B cell (primary cell): ENCODE measurements around the gene PTEN. TPM values are rescaled to one million over a fixed set of nuclear protein-coding genes. Genes with fewer than 3 reads are reported as not detected.
"Not testable (repeated sequence)": the region's sequence is repeated elsewhere in the genome, so short reads cannot be mapped to it uniquely, and the experiment has no call there.

Experiments used
- ATAC-seq: fragments of 200-7000 bp; cut with Tn5 transposase; one replicate; pipeline ENCODE4 v1.10.0; 2021; ENCODE audit warnings: low read depth, mild to moderate bottlenecking, moderate number of reproducible peaks, moderate library complexity
- CTCF ChIA-PET: fragments of 350-600 bp; sonication (Branson Sonifier 250); formaldehyde crosslinking; loops from one replicate; lab custom pipeline; 2021; ENCODE audit warnings: antibody characterized with exemption, inconsistent platforms; lab: Charles Lee
- POLR2A ChIA-PET: fragments of 350-600 bp; sonication (Branson Sonifier 250); formaldehyde crosslinking; loops from one replicate; lab custom pipeline; 2021; ENCODE audit warnings: antibody characterized with exemption; lab: Charles Lee
- DNase-seq: peaks from one replicate; pipeline ENCODE4 v3.0.0; 2013
- H2AFZ ChIP-seq: 2 replicates; pipeline ENCODE4 v1.6.1; 2012; ENCODE audit warnings: mild to moderate bottlenecking, low read depth, low read length; ENCODE audit not compliant: insufficient read depth, poor library complexity, severe bottlenecking
- H3K27ac ChIP-seq, 2 donors: 1 replicate in 1 of 2; 2 replicates in 1 of 2; pipeline ENCODE4 v1.5.1; 2012 to 2013; ENCODE audit warnings: low read length in 2 of 2, mild to moderate bottlenecking in 2 of 2, moderate library complexity in 1 of 2
- H3K27me3 ChIP-seq, 4 experiments: fragments of 200-600 bp in 1 of 4; sonication (generic) in 1 of 4; replicated peaks in 1 of 4; 1 replicate in 2 of 4; 2 replicates in 2 of 4; pipeline versions ENCODE4 v1.6.1 to v1.7.0; 2013 to 2016; ENCODE audit warnings: low read length in 3 of 4, mild to moderate bottlenecking in 2 of 4, mixed read lengths in 1 of 4, moderate library complexity in 1 of 4; ENCODE audit not compliant: insufficient read depth in 4 of 4, control insufficient read depth in 3 of 4; ENCODE audit errors: control extremely low read depth in 1 of 4
- H3K36me3 ChIP-seq, 2 experiments: replicated peaks in 1 of 2; 1 replicate in 1 of 2; 2 replicates in 1 of 2; pipeline versions ENCODE4 v1.6.1 to v1.7.1; 2013; ENCODE audit warnings: low read length in 1 of 2; ENCODE audit not compliant: insufficient read depth in 2 of 2, control insufficient read depth in 1 of 2; ENCODE audit errors: control extremely low read depth in 1 of 2, extremely low read depth in 1 of 2
- H3K4me1 ChIP-seq, 2 donors: fragments of 200-600 bp in 1 of 2; sonication (generic) in 1 of 2; 1 replicate in 1 of 2; 2 replicates in 1 of 2; pipeline versions ENCODE4 v1.5.1 to v1.6.1; 2013 to 2017; ENCODE audit warnings: low read length in 2 of 2; ENCODE audit not compliant: control insufficient read depth in 2 of 2, insufficient read depth in 2 of 2
- H3K4me2 ChIP-seq: replicated peaks from 2 replicates; pipeline ENCODE3; 2012; ENCODE audit warnings: mild to moderate bottlenecking, low read depth, low read length; ENCODE audit not compliant: poor library complexity, severe bottlenecking
- H3K4me3 ChIP-seq, 5 experiments: fragments of 200-600 bp in 1 of 5; sonication (generic) in 1 of 5; 1 replicate in 3 of 5; 2 replicates in 2 of 5; pipeline versions ENCODE4 v1.5.1 to v1.7.0; 2011 to 2016; ENCODE audit warnings: low read length in 4 of 5, mild to moderate bottlenecking in 4 of 5, low read depth in 2 of 5, control low read depth in 1 of 5, moderate library complexity in 1 of 5; ENCODE audit not compliant: insufficient read depth in 1 of 5; ENCODE audit errors: control extremely low read depth in 1 of 5, extremely low read depth in 1 of 5
- H3K79me2 ChIP-seq: fragments of 200-600 bp; sonication (generic); one replicate; pipeline ENCODE4 v1.6.0; 2016; ENCODE audit warnings: low read length; ENCODE audit not compliant: control insufficient read depth, insufficient read depth
- H3K9ac ChIP-seq: fragments of 200-600 bp; sonication (generic); 2 replicates; pipeline ENCODE4 v1.6.1; 2017; ENCODE audit warnings: mild to moderate bottlenecking, low read length, moderate library complexity
- H3K9me3 ChIP-seq, 3 donors: one replicate each; pipeline versions ENCODE4 v1.6.1 to v1.7.1; 2013; ENCODE audit warnings: low read length in 2 of 3; ENCODE audit not compliant: control insufficient read depth in 2 of 3, insufficient read depth in 1 of 3; ENCODE audit errors: control extremely low read depth in 1 of 3
- H4K20me1 ChIP-seq: 2 replicates; pipeline ENCODE4 v1.6.0; 2012; ENCODE audit warnings: mild to moderate bottlenecking, low read length; ENCODE audit not compliant: insufficient read depth, control insufficient read depth, poor library complexity, severe bottlenecking
- H3K27ac Mint-ChIP-seq: one replicate; pipeline ENCODE4 v1.8.0; 2021; ENCODE audit warnings: mixed read lengths
- H3K27me3 Mint-ChIP-seq: one replicate; pipeline ENCODE4 v1.8.0; 2021; ENCODE audit warnings: mixed read lengths
- H3K4me1 Mint-ChIP-seq: one replicate; pipeline ENCODE4 v1.8.0; 2021; ENCODE audit warnings: mixed read lengths
- H3K4me3 Mint-ChIP-seq: one replicate; pipeline ENCODE4 v1.8.0; 2021; ENCODE audit warnings: mixed read lengths
- H3K9me3 Mint-ChIP-seq: one replicate; pipeline ENCODE4 v1.8.0; 2022; ENCODE audit warnings: mixed read lengths; ENCODE audit not compliant: insufficient read depth
- EZH2 ChIP-seq: IDR thresholded peaks from 2 replicates; pipeline ENCODE4 v1.6.1; 2012; ENCODE audit warnings: borderline replicate concordance, low read depth, mild to moderate bottlenecking, moderate library complexity, low read length; ENCODE audit not compliant: insufficient read depth, poor library complexity, severe bottlenecking
- WGBS: methylation state at CpG from one replicate; pipeline ENCODE4 v1.1.5; 2013; ENCODE audit warnings: missing lambda C conversion rate; ENCODE audit not compliant: insufficient coverage; 5-methylcytosine and 5-hydroxymethylcytosine counted together
- intact Hi-C: fragments of 100-400 bp; cut with micrococcal nuclease; formaldehyde crosslinking; loops from one replicate; pipeline ENCODE4 v1.10.0; 2022
- polyA plus RNA-seq: library from polyadenylated mRNA; depleted of rRNA; stranded (reverse); fragments of >200 nt; gene quantifications from 2 replicates; pipeline ENCODE4 v1.2.3, GENCODE V29; 2012
- total RNA-seq, 2 donors: library from RNA; stranded (reverse); fragments of 120-200 nt in 1 of 2; gene quantifications; 1 replicate in 1 of 2; 2 replicates in 1 of 2; pipeline versions ENCODE4 v1.2.3 to v1.2.4, GENCODE V29; 2013 to 2022
- TF ChIP-seq, protein P1 (sequence below): fragments of 200-600 bp; IDR thresholded peaks from one replicate; pipeline ENCODE4 v1.8.0; 2022; ENCODE audit warnings: antibody characterized with exemption, mild to moderate bottlenecking

Gene PTEN
- total and polyA plus RNA-seq, 2 donors (not counting 1 experiment from before 2014, with no cell fraction given), result 15.2 to 114 TPM

DNA sequence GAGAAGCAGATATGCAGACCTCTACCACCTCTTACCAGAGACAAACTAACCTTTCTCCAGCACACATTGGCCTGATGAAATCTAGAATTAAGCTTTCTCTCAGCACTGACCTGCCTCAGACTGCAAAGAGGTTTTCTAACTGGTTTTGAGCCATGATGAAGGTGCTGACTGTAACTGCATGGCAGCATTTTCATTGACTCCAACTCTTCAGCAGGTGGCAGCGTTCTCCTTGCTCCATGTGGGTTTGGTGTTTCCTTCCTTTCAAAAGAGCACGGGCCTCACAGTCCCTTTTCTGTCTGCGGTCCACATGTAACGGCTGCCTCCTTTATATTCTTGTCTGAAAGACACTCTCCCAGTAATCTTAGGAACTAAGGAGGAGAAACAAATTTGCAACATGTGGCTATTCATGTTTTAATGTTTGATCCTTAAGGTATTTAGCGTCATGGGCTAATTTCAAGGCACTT lies 12.7 kb upstream of the PTEN start:
- Mint-ChIP-seq H3K27me3 (no peaks in the 10 kb centered on the region), H3K4me1 (peaks cover 5% of the 10 kb centered on the region), H3K27ac (no peak overlapping the region), H3K9me3 (no peaks in the 10 kb centered on the region), H3K4me3 (no peak overlapping the region)
- CTCF ChIA-PET, result interaction anchor here (0.8 to 9.0 kb wide), 19 partner anchors 8 to 881 kb away, joined by 3 to 117 read pairs (median 5); partner anchors contain the start of genes KLLN, PTEN and RNLS
- no peak overlapping the region for H3K27ac ChIP-seq
- no peaks in the 10 kb centered on the region for H3K9me3 ChIP-seq
- TF ChIP-seq EZH2, result no peak
- TF ChIP-seq, protein P1, sequence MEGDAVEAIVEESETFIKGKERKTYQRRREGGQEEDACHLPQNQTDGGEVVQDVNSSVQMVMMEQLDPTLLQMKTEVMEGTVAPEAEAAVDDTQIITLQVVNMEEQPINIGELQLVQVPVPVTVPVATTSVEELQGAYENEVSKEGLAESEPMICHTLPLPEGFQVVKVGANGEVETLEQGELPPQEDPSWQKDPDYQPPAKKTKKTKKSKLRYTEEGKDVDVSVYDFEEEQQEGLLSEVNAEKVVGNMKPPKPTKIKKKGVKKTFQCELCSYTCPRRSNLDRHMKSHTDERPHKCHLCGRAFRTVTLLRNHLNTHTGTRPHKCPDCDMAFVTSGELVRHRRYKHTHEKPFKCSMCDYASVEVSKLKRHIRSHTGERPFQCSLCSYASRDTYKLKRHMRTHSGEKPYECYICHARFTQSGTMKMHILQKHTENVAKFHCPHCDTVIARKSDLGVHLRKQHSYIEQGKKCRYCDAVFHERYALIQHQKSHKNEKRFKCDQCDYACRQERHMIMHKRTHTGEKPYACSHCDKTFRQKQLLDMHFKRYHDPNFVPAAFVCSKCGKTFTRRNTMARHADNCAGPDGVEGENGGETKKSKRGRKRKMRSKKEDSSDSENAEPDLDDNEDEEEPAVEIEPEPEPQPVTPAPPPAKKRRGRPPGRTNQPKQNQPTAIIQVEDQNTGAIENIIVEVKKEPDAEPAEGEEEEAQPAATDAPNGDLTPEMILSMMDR, result peak; percentile 54
- DNase-seq, result peak; percentile 66
- H3K9ac ChIP-seq, result no peak overlapping the region
- H3K27me3 ChIP-seq, result no peaks in the 10 kb centered on the region
- H3K79me2 ChIP-seq, result no peaks in the 10 kb centered on the region
- intact Hi-C loops, result loop anchor here (1.0 kb wide), 1 partner anchor 703 kb away; no protein-coding TSS in a partner anchor
- H3K4me2 ChIP-seq, result peak overlapping the region; percentile 30
- H2AFZ ChIP-seq, result peak overlapping the region; percentile 70
- peak; percentile 80 for ATAC-seq
- POLR2A ChIA-PET, result no interaction called here
- H3K4me1 ChIP-seq, result peaks cover 0 to 4% of the 10 kb centered on the region in 2 donors
- 0% methylated on average over 1 of the region's 5 CpGs for WGBS
- H4K20me1 ChIP-seq, result no peaks in the 10 kb centered on the region
- H3K4me3 ChIP-seq, result no peak overlapping the region
- no peaks in the 10 kb centered on the region for H3K36me3 ChIP-seq

DNA sequence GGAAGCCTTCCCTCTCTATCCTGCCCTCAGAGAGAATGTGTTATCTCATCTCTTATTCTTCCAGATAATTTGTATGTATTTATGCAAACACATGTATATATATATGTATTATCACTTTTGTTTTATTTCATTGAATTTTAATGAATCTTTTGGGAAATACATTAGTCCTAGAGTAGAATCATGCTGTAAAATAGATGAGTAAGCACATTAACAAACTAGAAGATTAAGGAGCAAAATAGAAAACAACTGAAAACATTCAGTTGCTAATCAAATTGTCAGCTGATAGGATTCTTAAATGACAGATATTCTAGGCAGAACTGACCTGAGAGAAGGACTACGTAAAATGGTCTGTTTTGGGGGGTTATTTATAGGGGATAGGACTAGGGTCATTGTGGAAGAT lies 11.3 kb upstream of the PTEN start:
- intact Hi-C loops, result no loop called here
- H3K4me1 Mint-ChIP-seq, result peaks cover 5% of the 10 kb centered on the region

DNA sequence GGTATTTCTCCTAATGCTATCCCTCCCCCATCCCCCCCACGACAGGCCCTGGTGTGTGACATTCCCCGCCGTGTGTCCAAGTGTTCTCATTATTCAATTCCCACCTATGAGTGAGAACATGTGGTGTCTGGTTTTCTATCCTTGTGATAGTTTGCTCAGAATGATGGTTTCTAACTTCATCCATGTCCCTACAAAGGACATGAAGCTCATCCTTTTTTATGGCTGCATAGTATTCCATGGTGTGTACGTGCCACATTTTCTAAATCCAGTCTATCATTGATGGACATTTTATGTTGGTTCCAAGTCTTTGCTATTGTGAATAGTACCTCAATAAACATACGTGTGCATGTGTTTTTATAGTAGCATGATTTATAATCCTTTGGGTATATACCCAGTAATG lies 8.2 kb upstream of the PTEN start:
- H3K27me3 ChIP-seq, H3K79me2 ChIP-seq, H3K27ac Mint-ChIP-seq, H3K4me3 ChIP-seq, CTCF ChIA-PET, H2AFZ ChIP-seq, H3K4me1 Mint-ChIP-seq, ATAC-seq, H3K9me3 ChIP-seq, H3K36me3 ChIP-seq, H3K9ac ChIP-seq, H3K27ac ChIP-seq, H3K4me3 Mint-ChIP-seq, H3K4me2 ChIP-seq, H3K27me3 Mint-ChIP-seq, DNase-seq, H3K9me3 Mint-ChIP-seq, H4K20me1 ChIP-seq, H3K4me1 ChIP-seq, intact Hi-C loops, POLR2A ChIA-PET: not testable (repeated sequence)
- no CpG with 5 or more reads among the region's 5 CpGs for WGBS

More for the DNA sequence above, 11.3 kb upstream of the PTEN start:
- ATAC-seq (no peak), DNase-seq (no peak)
- Mint-ChIP-seq H3K4me3 (no peak overlapping the region), H3K27ac (no peak overlapping the region), H3K9me3 (no peaks in the 10 kb centered on the region), H3K27me3 (no peaks in the 10 kb centered on the region)
- H3K9ac ChIP-seq, result no peak overlapping the region
- H3K4me2 ChIP-seq, result no peak overlapping the region
- H3K36me3 ChIP-seq, result no peaks in the 10 kb centered on the region
- H3K79me2 ChIP-seq, result no peaks in the 10 kb centered on the region
- H2AFZ ChIP-seq, result no peak overlapping the region
- no peaks in the 10 kb centered on the region for H3K27me3 ChIP-seq
- no peaks in the 10 kb centered on the region for H4K20me1 ChIP-seq
- whole genome bisulfite sequencing, result no CpG with 5 or more reads among the region's 1 CpG
- TF ChIP-seq, protein P1, result no peak
- TF ChIP-seq EZH2, result no peak
- peaks cover 0 to 4% of the 10 kb centered on the region in 2 donors for H3K4me1 ChIP-seq
- no peak overlapping the region for H3K27ac ChIP-seq
- no peaks in the 10 kb centered on the region for H3K9me3 ChIP-seq
- ChIA-PET CTCF (interaction anchor here (0.8 to 9.0 kb wide), 9 partner anchors 10 to 731 kb away, joined by 3 to 117 read pairs (median 5); partner anchors contain the start of genes KLLN, PTEN and RNLS), POLR2A (no interaction called here)
- no peak overlapping the region for H3K4me3 ChIP-seq
